HUES48 (cell line): ENCODE results near the gene TFIP11.

ENCODE experiments used
- H3K27ac ChIP-seq: one replicate; pipeline ENCODE4 v1.7.0; 2013; ENCODE audit warnings: low read depth, low read length, inconsistent platforms
- H3K27me3 ChIP-seq: 2 replicates; pipeline ENCODE4 v1.6.1; 2013; ENCODE audit warnings: mild to moderate bottlenecking, low read length; ENCODE audit not compliant: control insufficient read depth, insufficient read depth
- H3K36me3 ChIP-seq: 2 replicates; pipeline ENCODE4 v1.6.1; 2013; ENCODE audit warnings: low read length; ENCODE audit not compliant: control insufficient read depth, insufficient read depth
- H3K4me1 ChIP-seq: 2 replicates; pipeline ENCODE4 v1.6.1; 2013; ENCODE audit warnings: mild to moderate bottlenecking, low read length; ENCODE audit not compliant: control insufficient read depth, insufficient read depth
- H3K4me3 ChIP-seq: 2 replicates; pipeline ENCODE4 v1.5.1; 2013; ENCODE audit warnings: mild to moderate bottlenecking, low read depth, low read length
- H3K9ac ChIP-seq: 2 replicates; pipeline ENCODE4 v1.6.1; 2013; ENCODE audit warnings: mild to moderate bottlenecking, low read depth, low read length, moderate library complexity
- H3K9me3 ChIP-seq: 2 replicates; pipeline ENCODE4 v1.6.1; 2013; ENCODE audit warnings: low read length; ENCODE audit not compliant: control insufficient read depth, insufficient read depth

TFIP11 gene

DNA sequence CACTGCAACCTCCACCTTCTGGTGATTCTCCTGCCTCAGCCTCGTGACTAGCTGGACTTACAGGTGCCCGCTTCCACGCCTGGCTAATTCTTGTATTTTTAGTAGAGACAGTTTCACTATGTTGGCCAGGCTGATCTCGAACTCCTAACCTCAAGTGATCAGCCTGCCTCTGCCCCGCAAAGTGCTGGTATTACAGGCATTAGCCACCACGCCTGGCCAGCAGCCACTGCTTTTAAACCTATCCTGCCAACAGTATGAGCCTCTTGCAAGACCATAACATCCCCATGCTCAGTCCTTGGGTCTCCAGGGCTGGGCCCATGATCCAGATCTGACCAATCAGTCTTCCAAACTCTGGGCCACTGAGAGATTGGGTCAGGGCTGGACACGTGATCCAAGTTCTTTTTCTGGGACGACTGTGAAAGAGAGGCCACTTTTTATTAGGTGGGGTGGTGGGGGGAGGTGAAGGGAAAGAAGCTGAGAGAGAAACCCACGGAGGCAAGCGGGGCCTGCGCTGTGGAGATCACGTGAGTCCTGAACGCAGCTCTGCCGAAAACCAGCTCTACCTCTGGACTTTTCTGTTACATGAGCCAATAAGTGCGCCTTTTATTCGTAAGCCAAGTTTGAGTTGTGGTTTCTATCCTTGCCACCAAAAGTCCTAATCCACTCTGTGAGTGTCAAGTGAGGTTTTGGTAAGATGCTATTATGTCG, 65.3 kb downstream of the TFIP11 start:
- no peak overlapping the region for H3K27ac ChIP-seq
- no peak overlapping the region for H3K4me3 ChIP-seq
- no peaks in the 10 kb centered on the region for H3K9me3 ChIP-seq
- no peaks in the 10 kb centered on the region for H3K27me3 ChIP-seq
- peaks cover 22% of the 10 kb centered on the region for H3K36me3 ChIP-seq
- H3K9ac ChIP-seq, result no peak overlapping the region
- no peaks in the 10 kb centered on the region for H3K4me1 ChIP-seq

- peaks cover 14% of the 10 kb centered on the region for H3K36me3 ChIP-seq
- no peak overlapping the region for H3K27ac ChIP-seq
- no peaks in the 10 kb centered on the region for H3K4me1 ChIP-seq
- no peak overlapping the region for H3K4me3 ChIP-seq
- H3K9me3 ChIP-seq, result no peaks in the 10 kb centered on the region
- H3K9ac ChIP-seq, result no peak overlapping the region
- H3K27me3 ChIP-seq, result no peaks in the 10 kb centered on the region
Measured at GRCh38 chr22:26445577-26446275, 66.5 kb downstream of the TFIP11 start.

GRCh38 chr22:26444777-26445176, 67.5 kb downstream of the TFIP11 start:
- H3K27ac ChIP-seq, result no peak overlapping the region

DNA sequence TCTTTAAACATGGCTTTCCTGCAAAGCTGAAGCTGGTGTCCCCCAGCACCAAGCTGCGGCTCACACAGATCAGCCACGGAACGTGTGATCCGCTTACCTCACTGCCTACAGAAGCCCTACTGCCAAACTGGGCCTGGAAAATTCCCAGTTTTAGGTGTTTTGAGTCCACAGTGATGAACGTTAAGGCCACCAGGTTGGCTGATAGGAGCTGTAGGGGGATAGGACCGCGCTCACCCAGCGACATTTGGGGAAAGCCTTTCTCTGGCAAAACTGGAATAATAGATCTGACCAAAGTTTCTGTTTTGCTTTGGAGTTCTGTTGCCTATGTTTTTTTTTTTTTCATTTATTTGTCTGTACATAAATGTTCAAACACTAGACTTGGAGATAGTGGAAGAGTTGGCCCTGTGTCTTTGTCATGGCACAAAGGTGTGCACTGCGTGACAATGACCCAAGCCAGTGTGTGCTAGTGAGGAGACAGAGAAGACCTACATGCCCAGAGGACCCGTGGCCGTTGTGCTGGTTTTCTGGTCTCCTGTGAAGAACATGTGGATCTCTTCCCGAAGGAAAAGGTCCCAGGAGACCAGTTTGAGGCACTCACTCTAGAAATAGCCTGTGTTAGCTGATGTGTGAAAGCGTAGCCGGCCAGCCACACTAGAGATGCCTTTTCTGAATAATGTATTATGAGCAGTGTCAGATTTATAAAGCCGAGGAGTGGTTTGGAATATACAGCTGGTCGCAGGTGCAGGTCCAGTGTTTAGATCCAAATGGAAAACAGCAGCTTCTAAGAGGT, 68.2 kb downstream of the TFIP11 start:
- H3K4me1 ChIP-seq, result no peaks in the 10 kb centered on the region
- no peaks in the 10 kb centered on the region for H3K9me3 ChIP-seq

More at GRCh38 chr22:26444777-26445176, 67.5 kb downstream of the TFIP11 start:
- no peaks in the 10 kb centered on the region for H3K27me3 ChIP-seq
- peaks cover 6% of the 10 kb centered on the region; the same call in 1 of the 2 replicates for H3K36me3 ChIP-seq
- no peaks in the 10 kb centered on the region for H3K4me1 ChIP-seq
- H3K4me3 ChIP-seq, result no peak overlapping the region
- H3K9me3 ChIP-seq, result no peaks in the 10 kb centered on the region
- H3K9ac ChIP-seq, result no peak overlapping the region

GRCh38 chr22:26442086-26442756, 70.1 kb downstream of the TFIP11 start:
- H3K27me3 ChIP-seq, result no peaks in the 10 kb centered on the region
- no peak overlapping the region for H3K9ac ChIP-seq
- H3K36me3 ChIP-seq, result peaks cover 3% of the 10 kb centered on the region; the same call in 1 of the 2 replicates
- no peaks in the 10 kb centered on the region for H3K4me1 ChIP-seq
- no peak overlapping the region for H3K4me3 ChIP-seq
- no peak overlapping the region for H3K27ac ChIP-seq
- no peaks in the 10 kb centered on the region for H3K9me3 ChIP-seq

More for the DNA sequence above, 68.2 kb downstream of the TFIP11 start:
- no peak overlapping the region for H3K9ac ChIP-seq
- no peak overlapping the region for H3K27ac ChIP-seq
- no peak overlapping the region for H3K4me3 ChIP-seq
- H3K36me3 ChIP-seq, result peaks cover 3% of the 10 kb centered on the region; the same call in 1 of the 2 replicates
- no peaks in the 10 kb centered on the region for H3K27me3 ChIP-seq
